NCI-H2171 (cell line): Measurements from ENCODE around the gene TAF11L14.

Experiments used
- DNase-seq: peaks from one replicate; lab custom pipeline; 2025; lab: John Stamatoyannopoulos, UW

The TAF11L14 gene

GRCh38 chr5:17679597-17680203 is 45.4 kb downstream of the TAF11L14 start:
- DNase-seq, result no peak

DNA sequence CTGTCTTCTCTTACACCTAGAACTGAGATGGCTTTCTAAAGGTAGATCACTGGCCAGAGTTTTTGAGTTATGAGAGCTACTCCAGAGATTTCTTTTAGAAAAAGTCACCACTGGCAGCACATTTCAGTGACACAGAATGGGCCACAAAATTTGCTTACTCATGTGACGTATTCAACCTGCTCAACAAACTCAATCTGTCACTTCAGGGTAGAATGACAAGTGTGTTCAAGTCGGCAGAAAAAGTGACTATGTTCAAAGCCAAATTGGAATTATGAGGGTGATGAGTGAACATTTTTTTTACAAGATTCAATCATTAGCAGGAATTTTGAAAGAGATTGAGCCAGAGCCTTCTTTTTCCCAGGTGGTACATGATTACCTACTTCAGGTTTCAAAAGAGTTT is 46.5 kb downstream of the TAF11L14 start:
- DNase-seq, result peak; percentile 2
